GM12865 (cell line): Measurements from ENCODE around the gene FTSJ1.

Experiments
- DNase-seq: peaks from one replicate; pipeline ENCODE4 v3.0.0; 2010; ENCODE audit warnings: low read depth
- H3K4me3 ChIP-seq: 2 replicates; pipeline ENCODE4 v1.5.1; 2011; ENCODE audit warnings: mild to moderate bottlenecking, low read depth, low read length, control low read depth
- CTCF ChIP-seq: IDR thresholded peaks from 2 replicates; pipeline ENCODE4 v1.5.1; 2011; ENCODE audit warnings: low read length, control low read depth, low read depth, inconsistent platforms; ENCODE audit not compliant: insufficient read depth; ENCODE audit errors: missing control alignments

Gene FTSJ1

DNA sequence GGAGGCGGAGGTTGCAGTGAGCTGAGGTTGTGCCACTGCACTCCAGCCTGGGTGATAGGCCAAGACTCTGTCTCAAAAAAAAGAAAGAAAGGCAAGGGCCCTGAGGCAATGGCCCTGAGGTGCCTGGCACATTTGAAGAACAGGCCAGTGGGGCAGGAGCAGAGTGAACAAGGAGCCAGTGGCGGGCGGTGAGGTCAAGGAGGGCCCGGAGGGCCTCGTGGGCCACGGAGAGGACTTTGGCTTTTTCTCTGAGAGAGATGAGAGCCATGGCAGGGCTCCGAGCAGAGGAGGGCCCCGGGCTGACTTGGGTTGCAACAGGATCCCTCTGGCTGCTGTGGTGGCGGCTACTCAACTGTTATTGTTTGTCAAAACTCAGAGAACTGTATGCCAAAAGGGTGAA lies 13.3 kb downstream of the FTSJ1 start:
- no peak for DNase-seq
- no peak for TF ChIP-seq CTCF
- H3K4me3 ChIP-seq, result no peak overlapping the region

- TF ChIP-seq CTCF, result no peak
- no peak overlapping the region for H3K4me3 ChIP-seq
- DNase-seq, result no peak
Observed at GRCh38 chrX:48489892-48490291, 13.9 kb downstream of the FTSJ1 start.

DNA sequence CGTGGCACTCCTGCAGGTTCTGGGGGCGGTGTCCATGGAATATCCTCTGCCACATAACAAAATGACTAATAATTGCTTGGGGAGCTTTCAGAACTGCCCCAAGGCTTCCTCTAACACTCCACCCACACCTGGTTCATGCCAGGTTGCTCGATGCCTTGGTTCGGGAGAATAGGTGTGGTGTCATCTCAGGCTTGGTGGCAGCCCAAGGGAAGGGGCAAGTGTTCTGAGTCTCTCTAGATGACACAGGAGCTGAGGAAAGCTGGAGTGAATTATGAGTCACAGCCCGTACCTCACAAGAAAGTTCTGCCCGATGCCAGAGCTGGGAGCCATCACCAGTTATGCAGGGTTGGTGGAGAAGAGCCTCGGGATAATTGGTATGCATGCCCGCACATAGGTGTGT lies 14.7 kb downstream of the FTSJ1 start:
- no peak overlapping the region for H3K4me3 ChIP-seq
- no peak for TF ChIP-seq CTCF
- no peak for DNase-seq

DNA sequence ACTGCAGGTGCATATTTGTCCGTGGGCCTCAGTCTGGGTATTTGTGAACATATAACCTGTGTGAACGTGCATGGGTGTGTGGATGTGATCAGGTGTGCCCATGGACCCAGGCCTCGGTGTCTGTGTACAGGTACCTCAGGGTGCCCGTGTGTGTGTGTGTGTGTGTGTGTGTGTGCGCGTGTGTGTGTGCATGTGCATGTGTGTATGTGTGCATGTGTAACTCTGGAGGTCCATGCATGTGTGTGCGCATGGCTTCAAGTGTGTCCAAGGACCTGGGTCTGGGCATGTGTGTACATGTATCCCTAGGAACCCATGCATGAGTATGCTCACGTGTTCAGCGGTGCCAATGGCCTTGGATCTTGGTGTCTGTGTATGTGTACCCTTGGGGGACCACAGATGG lies 15.8 kb downstream of the FTSJ1 start:
- no peak for TF ChIP-seq CTCF
- no peak overlapping the region for H3K4me3 ChIP-seq
- no peak for DNase-seq

DNA sequence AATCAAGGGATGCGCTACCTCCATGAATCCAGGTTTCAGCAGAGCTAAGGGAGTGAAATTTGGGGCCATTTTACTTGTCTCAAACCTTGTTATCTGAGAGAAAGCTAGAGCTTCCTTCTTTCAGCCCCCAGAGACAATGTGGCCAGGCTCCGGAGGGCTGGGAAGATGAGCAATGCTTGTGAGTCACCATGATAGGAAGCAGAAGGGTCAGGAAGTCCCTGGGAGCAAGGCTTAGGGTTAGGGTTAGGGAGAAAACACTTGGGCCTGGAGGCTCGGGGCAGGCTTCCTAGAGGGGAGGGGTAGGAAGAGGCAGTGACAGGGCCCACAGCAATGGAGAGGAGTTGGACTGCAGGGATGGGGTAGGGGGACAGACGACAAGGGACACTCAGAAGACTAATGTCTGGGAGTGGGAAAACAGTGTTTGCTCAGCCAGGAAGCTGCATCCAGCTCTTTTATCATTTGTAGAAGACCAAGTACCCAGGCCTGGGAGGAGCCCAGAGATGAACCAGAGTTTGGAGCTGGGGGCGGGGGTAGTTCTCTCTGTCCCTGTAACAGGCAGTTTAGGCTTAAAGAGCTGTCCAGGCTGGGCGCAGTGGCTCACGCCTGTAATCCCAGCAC lies 16.4 kb downstream of the FTSJ1 start:
- TF ChIP-seq CTCF, result no peak
- no peak overlapping the region for H3K4me3 ChIP-seq
- DNase-seq, result no peak

DNA sequence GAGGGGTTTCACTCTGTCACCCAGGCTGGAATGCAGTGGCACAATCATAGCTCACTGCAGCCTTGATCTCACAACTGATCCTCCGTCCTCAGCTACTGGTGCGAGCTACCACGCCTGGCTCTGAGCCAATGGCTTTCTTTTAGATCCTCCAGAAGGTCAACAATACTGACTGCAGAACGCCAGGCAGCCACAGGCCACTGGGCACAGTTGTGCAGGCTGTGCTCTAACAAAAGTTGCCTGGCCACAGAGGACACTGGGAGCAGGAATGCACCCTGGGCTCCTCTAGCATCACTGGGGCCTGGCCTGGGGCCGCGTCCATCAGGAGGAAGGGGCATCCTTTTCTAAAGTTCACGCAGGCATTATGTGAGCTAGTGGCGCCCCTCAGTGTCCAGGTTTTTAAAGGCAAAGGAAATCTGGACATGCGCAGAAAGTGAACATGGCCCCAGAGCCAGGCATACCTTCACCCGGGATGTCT lies 17.9 kb downstream of the FTSJ1 start:
- DNase-seq, result no peak
- TF ChIP-seq CTCF, result no peak

DNA sequence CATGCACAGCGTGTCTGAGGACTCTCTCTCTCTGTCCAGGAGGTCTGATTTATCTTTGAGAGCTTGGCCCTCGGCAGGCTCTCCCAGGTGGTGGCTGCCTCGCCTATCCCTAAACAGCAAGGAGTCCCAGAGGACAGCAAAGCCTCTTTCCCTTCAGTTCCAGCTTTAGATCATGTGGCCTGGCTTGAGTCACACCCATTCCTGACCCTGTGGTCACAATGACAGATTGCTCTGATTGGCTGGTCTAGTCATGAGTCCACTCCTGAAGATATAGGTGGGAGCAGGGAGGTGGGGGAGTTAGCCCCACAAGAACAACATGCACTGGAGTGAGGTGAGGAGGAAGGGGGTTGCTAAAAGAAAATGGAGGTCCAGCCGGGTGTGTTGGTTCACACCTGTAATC lies 20.7 kb downstream of the FTSJ1 start:
- no peak overlapping the region for H3K4me3 ChIP-seq
- TF ChIP-seq CTCF, result no peak
- DNase-seq, result no peak

More for the DNA sequence above, 17.9 kb downstream of the FTSJ1 start:
- H3K4me3 ChIP-seq, result no peak overlapping the region
